ENCODE data around the gene YY1.
"Not testable (repeated sequence)": the region's sequence is repeated elsewhere in the genome, so short reads cannot be mapped to it uniquely, and the experiment has no call there.

The YY1 gene

DNA sequence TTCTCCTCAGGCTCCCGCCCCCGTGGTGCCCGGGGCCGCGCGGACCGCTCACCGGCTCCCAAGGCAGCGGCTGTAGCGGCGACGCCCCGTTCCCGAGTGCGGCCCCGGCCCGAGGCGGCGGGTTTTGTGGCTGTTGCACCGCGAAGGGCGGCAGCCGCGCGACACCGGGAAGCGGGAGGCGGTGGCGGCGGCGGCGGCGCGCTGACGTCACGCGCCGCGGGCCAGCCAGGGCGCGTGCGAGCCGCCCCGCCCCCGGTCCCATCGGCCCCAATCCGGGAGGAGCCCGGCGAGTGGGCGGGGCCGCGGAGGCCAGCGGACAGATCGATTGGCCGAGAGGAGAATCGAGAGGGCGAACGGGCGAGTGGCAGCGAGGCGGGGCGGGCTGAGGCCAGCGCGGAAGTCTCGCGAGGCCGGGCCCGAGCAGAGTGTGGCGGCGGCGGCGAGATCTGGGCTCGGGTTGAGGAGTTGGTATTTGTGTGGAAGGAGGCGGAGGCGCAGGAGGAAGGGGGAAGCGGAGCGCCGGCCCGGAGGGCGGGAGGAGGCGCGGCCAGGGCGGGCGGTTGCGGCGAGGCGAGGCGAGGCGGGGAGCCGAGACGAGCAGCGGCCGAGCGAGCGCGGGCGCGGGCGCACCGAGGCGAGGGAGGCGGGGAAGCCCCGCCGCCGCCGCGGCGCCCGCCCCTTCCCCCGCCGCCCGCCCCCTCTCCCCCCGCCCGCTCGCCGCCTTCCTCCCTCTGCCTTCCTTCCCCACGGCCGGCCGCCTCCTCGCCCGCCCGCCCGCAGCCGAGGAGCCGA, at the start of gene YY1:
Gene YY1, plus strand, starts transcription at position 726 of the 792 bp plus-strand sequence. CDS start 101 bp downstream, outside the sequence.
- DNase-seq (ENCODE audit: low spot score): peak; percentile 97

DNA sequence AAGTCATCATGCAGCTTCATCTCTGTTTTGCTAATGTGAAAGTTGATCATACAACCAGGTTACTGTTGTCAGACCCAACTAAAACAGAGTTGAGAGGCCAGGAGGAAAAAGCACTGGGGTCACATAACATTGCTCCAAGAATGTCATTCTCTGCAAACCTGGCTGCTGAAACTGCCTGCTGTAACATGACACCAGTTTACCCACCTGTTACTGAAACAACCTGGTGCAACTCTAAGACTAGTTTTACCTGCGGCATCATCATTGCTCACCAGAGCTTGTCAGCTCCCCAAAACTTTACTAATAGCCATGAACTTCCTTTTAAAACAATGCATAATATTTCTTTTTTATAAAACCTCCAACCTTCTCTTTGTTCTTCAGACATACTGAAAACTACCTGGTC, 48.8 kb upstream of the YY1 start:
- DNase-seq (ENCODE audit: low spot score): no peak

DNA sequence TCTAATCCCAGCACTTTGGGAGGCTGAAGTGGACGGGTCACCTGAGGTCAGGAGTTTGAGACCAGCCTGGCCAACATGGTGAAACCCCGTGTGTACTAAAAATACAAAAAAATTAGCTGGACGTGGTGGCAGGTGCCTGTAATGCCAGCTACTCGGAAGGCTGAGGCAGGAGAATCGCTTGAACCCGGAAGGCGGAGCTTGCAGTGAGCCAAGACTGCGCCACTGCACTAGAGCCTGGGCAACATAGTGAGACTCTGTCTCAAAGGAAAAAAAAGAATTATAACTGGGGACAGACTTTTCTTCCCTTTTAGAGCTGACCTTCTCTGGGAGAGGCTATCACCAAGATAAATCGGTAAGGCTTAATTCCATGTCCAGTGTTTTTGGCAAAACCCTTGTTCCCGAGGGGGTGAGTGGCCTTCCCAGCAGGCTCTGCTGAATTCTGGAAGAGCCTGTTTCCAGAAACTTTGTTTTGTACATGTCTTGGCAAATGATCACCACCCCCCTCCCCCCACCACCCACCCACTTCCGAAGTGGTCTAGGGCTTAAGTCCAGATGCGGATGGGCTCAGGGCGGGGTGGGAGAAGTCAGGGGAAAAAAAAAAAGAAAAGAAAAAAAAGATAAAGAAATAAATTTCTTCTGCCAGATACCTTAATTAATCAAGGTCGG, 47.2 kb upstream of the YY1 start:
- no peak for DNase-seq (ENCODE audit: low spot score)

DNA sequence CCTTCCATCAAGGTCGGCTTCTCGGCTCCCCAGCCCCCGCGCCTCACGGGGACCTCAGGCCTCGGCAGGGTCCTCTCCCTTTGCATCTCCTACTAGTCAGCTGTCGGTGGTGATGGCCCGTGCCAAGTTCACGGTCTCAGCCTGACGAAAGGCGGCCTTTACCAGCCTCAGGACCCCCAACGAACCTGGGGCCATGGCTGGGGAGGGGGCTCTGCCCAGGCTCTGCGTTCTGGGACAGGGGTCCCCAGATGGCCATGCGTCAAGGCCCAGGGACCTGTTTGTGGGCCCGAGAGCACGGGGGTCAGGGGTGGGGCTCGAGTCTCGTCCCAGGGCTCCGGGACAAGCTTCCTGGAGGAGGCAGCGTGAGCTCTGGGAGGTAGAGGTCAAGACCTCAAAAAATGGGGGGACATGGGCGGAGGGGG, 46.7 kb upstream of the YY1 start:
- no peak for DNase-seq (ENCODE audit: low spot score)

DNA sequence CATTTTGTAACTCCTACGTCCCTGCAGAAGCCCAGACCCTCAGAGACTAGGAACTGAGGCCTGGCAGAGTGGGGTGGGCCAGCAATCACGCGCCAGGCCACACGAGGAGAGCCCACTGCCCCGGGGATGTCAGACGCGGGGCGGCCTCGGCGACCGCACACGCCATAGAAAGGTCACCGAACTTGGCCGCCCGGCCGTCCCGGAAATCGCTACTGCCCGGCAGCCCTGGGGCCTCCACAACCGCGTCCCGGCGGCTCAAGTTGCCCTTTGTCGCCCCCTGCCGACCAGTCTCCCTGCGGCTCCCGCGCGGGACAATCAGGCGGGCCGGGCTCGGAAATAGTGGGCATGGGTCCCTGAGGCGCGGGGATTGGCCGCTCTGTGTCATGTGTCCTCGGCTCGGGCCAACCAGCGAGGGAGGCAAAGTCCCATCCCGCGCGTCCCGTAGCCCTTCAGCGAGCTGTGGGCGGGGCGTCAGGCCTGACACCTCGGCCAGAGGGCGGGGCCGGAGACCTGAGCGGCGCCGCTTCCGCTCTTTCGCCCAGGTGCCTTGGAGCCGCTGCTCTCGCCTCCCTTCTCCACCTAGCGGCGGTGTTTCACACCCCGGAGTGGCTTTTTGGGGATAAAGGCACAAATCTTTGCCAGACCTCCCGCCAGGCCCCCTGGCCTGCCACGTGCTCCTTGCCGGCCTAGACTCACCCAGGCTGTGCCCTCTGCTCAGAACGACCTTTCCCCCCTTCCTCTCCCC, 46.1 kb upstream of the YY1 start:
- peak; percentile 97 for DNase-seq (ENCODE audit: low spot score)

DNA sequence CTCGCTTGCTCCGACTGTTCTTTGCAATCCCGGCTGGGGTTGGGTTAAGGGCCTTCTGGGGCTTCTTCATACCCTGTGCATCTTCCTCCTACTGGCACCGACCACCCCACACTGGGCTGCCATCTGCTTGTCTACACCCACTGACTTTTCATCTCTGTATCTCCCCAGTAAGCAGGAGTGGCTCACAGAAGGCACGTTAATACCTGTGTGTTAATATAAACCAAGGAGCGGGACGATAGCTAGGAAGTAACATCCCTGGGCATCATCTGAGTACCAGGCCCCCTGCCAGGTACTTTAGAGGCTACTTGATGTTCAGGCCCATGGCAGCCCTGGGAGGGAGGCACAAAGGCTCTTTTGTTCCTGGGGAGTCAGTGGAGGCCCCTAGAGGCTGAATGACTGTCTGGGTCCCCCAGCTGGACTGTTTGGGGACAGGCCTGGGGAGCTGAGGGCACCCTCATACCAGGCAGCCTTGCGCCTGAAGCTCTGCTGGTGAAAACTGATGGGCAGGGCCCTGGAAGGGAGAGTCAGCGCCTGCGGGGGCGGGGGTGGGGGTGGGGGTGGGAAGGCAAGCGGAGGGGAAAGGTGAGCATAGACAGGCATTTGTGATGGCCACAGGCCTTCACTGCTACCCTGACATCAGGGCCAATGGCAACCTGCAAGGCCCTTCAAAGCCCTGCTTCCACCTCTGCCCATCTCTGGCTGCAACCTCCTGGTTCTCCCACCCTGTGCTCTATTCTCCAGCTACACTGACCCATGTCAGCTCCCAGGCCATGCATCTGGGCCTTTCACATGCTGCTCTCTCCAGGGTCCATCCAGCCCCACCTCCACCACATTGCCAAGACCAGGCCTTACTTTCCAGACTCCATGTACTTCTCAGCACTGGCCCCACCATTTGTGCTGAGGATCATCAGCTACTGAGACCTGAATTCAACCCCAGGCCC, 45.3 kb upstream of the YY1 start:
- DNase-seq (ENCODE audit: low spot score): no peak

DNA sequence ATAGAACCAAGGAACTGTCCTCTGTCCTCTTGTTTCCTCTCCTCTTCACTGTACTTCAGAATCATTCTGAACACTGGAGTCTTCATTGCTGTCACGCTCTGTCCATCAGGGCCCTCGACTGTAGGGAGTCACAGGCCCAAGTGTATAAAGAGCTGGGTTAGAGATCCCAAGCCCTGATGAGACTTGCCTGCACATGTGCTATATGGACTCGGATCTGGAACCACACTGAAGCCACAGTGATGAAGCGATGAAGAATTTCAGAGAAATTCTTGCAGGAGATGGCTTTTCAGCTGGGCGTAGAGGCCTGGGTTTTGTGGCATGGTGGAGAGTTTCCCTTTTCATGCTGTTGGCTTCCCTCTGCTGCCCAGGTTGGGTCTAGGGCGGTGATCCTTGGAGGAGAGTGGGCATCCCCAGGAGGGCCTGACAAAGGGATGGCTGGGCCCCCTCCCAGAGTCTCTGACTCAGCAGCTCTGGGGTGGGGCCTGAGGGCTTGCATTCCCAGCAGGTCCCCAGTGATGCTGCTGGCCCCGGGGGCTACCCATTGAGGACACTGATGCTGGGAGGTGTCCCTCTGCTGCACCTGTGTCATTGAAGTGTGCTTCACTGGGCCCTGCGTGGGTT, 39.6 kb upstream of the YY1 start:
- DNase-seq (ENCODE audit: low spot score): no peak

DNA sequence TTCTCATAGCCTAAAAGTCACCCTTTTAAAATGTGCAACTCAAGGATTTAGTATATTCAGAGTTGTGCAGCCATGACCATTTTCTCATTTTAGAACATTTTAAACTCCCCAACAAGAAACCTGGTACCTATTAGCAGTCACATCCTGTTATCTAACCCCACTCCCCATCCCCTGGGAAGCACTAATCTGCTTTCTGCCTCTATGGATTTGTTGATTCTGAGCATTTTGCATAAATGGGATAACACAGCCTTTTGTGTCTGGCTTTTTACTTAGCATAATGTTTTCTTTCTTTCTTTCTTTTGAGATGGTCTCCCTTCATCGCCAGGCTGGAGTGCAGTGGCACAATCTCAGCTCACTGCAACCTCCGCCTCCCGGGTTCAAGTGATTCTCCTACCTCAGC, 38.6 kb upstream of the YY1 start:
- no peak for DNase-seq (ENCODE audit: low spot score)

DNA sequence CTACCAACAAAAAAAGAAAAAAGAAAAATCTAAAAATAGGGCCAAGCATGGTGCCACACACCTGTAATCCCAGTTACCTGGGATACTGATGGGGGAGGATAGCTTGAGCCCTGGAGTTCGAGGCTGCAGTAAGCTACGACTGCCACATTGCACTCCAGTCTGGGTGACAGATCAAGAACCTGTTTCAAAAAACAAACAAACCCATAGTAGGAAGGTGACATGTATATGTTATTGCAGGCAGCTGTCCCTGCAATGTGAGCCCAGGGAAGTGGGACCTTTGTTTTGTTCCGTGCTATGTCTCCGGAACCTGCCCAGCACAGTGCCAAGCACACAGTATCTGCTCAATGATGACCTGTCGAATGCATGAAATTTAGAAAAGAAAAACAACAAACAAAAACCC, 37.2 kb upstream of the YY1 start:
- DNase-seq (ENCODE audit: low spot score): no peak

DNA sequence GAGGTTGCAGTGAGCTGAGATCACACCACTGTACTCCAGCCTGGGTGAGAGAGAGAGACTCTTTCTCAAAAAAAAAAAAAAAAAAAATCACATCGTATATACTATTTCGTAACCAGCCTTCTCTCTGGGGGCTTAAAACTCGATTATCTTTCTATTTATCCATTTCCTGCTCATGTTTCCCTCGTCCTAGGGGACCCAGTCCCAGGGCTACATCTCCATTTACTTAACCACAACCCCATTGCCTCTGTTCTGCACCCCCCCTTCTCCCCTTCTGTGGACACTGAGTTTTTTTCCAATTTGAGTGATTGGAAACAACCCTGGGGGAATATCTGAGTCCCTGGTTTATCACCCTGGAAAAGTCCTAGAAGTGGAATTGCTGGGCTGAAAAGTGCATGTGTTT, 36.2 kb upstream of the YY1 start:
- no peak for DNase-seq (ENCODE audit: low spot score)

DNA sequence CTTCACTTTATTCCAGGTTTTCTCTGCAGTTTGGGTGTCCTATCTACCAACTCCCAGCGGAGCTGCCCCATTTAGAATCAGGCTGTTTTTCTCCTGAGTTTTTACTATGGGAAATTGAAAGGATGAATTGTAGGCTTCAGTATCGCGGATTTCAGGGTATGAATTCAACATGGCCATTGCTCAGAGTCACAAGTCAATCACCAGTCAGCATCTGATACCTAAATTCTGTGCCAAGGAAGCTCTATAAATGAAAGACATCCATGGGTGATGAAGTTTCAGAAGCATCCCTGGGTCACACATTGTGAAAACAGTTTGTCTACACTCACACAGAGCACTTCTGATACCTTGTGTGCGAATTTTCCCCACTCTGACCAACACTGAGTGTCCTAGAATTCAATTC, 35.8 kb upstream of the YY1 start:
- DNase-seq (ENCODE audit: low spot score): no peak

DNA sequence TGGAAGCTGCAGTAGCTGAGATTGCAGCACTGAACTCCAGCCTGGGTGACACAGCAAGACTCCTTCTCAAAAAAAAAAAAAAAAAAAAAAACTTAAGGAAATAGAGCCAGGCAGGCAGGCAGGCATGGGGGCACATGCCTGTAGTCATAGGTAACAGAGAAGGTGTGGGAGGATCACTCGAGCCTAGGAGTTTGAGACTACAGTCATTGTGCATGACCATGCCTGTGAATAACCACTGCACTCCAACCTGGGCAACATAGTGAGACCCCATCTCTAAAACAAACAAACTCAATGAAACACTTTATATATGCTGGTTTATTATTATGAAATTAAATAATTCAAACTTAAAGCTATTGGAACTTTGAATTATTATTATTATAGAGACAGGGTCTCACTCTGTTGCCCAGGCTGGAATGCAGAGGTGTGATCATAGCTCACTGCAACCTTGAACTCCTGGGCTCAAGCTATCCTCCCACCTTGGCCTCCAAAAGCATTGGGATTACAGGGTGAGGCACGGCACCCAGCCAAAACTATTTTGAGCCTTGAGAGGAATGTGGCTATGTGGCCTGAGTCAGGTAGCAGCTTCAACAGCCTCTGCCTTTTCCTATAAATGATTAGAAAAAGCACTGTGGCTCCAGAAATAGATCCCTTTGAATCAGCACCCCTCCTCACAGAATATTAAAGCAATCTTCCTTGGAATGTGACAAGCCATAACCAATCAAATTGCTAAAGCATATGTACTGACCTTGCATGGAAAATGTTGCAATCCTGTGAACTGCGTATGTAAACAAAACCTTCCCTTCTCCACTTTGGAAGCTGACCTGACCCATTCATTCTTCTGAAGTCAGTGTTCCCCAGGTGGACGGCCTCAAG, 34.7 kb upstream of the YY1 start:
- DNase-seq (ENCODE audit: low spot score): no peak

DNA sequence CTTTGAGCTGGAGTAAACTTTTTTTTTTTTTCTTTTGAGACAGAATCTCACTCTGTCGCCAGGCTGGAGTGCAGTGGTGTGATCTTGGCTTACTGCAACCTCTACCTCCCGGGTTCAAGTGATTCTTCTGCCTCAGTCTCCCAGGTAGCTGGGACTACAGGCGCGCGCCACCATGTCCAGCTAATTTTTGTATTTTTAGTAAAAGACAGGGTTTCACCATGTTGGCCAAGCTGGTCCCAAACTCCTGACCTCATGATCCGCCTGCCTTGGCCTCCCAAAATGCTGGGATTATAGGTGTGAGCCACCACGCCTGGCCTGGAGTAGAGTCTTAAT, 34.1 kb upstream of the YY1 start:
- not testable (repeated sequence) for DNase-seq (ENCODE audit: low spot score)

DNA sequence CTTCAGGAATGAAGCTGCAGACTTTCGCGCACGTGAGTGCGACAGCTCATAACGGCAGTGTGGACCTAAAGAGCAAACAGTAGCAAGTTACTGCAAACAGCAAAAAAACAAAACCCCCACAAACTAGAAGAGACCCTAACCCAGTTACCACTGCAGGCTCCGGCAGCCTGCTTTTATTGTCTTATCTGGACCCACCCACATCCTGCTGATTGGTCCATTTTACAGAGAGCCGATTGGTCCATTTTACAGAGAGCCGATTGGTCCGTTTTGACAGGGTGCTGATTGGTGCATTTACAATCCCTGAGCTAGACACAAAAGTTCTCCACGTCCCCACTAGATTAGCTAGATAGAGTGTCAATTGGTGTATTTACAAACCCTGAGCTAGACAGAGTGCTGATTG, 31.4 kb upstream of the YY1 start:
- not testable (repeated sequence) for DNase-seq (ENCODE audit: low spot score)

DNA sequence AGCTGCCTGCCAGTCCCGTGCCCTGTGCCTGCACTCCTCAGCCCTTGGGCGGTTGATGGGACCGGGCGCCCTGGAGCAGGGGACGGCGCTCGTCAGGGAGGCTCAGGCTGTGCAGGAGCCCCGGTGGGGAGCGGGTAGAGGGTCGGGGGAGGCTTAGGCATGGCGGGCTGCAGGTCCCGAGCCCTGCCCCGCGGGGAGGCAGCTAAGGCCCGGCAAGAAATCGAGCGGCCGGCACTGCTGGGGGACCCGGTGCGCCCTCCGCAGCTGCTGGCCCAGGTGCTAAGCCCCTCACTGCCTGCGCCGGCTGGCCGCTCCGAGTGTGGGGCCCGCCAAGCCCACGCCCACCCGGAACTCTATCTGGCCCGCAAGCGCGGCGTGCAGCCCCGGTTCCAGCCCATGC, 30.8 kb upstream of the YY1 start:
- not testable (repeated sequence) for DNase-seq (ENCODE audit: low spot score)

DNA sequence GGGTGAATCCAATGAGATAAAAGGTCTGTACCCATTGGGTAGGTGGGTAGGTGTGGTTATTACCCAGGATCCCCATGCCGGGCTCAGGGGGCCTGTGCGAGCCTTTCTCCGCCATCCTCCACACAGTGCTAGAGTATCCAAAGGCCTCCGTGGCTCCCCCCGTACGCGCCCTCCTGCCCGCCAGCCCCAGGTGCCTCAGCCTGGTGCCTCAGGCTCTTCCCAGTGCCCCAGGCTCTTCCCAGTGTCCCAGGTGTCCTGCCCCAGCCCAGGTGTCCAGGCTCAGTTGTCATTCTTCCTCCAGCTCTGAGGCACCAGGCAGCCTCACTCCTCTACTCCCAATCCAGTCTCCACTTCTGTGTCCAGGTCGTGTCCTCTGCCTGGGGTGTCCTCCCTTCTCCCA, 27.6 kb upstream of the YY1 start:
- no peak for DNase-seq (ENCODE audit: low spot score)

DNA sequence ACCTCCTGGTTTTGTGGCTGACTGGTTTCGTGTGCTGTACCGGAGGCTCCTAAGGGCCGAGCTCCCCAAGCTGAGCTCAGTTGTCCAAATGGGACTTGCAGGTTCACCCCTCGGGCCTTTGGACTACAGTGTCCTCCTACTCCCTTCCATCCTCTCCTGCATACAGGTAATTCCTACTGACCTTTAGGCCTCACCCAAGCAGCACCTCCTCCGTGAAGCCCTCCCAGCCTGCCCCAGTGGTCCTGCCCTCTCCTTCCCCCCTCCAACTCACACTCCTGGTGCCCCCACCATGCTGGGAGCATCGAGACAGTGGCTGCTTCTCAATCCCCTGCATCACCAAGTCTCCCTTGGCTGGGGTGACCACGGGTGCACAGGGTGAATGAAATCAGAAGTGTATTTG, 27.1 kb upstream of the YY1 start:
- no peak for DNase-seq (ENCODE audit: low spot score)

DNA sequence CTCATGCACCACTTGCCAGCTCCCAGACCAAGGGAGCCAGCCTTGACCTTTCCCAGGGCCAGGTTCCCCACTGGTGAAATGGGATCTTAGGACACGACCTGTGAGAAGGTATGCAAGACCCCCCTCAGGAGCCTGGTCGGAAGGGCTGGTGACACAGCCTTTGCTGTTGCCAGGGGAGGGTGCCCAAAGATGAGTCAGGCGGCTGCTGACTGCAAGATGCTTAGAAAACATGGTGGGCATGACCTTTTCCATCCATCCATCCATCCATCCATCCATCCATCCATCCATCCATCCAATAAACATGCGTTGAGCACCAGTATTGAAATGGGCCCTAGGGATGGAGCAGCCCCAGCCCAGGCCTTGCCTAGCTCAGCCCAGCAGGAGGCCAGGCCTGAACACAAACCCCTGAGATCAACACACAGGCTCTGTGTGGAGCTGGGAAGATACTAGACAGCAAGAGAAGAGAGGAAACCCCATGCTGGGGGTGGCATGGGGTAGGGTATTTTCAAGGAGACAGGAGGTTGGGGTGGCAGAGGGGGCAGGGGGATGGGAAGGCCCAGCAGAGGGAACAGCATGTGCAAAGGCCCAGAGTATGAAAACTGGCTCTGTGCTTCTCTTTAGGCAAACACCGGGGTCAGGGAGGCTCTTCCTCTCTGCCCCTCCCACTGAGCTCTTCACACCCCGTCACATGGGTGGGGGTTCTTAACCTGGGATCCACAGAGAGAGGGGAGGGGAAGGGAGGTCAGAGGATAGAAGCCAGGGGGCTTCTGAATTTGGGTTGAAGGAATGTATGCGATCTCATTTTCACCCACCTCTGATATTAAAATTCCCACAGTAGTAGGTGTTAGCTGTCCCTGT, 26.2 kb upstream of the YY1 start:
- no peak for DNase-seq (ENCODE audit: low spot score)

DNA sequence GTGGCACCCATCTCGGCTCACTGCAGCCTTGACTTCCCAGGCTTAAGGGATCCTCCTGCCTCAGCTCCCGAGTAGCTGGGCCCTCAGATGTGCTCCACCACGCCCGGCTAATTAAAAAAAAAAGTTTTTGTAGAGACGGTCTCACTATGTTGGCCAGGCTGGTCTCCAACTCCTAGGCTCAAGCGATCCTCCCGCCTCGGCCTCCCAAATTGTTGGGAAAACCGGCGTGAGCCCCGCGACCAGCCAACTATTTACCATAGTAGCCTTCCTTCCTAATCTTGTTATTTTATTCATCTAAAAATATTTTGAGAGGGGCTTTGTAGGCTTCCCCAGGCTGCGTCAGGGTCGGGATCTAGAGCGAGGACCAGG, 25.4 kb upstream of the YY1 start:
- DNase-seq (ENCODE audit: low spot score): no peak
